IMR-90 (cell line): ENCODE measurements around the gene LIN37. TPM values are rescaled to one million over a fixed set of nuclear protein-coding genes. Genes with fewer than 3 reads are reported as not detected.

Experiments
- ATAC-seq: fragments of 200-7000 bp; cut with Tn5 transposase; 2 replicates; pipeline ENCODE4 v1.9.1; 2020; ENCODE audit warnings: low read depth, mild to moderate bottlenecking, moderate library complexity
- BruUV-seq: library from RNA; stranded (reverse); fragments of 400-500 nt; replicated peaks from 2 replicates; lab custom pipeline; 2021; lab: Mats Ljungman, UMichigan
- CTCF ChIA-PET: fragments of 300-600 bp; formaldehyde crosslinking; extraction: SDS; loops from one replicate; lab custom pipeline; 2021; ENCODE audit warnings: antibody characterized with exemption; lab: Yijun Ruan, JAX
- POLR2A ChIA-PET: fragments of 300-600 bp; sonication (Branson Sonifier 250); formaldehyde crosslinking; loops from one replicate; lab custom pipeline; 2022; ENCODE audit warnings: antibody characterized with exemption; ENCODE audit not compliant: unreplicated experiment; lab: Charles Lee
- DNase-seq: peaks from one replicate; pipeline ENCODE4 v3.0.0; 2013
- H2AFZ ChIP-seq: replicated peaks from 2 replicates; pipeline ENCODE3; 2013; ENCODE audit warnings: low read length, mild to moderate bottlenecking; ENCODE audit not compliant: poor library complexity
- H2AK5ac ChIP-seq: 2 replicates; pipeline ENCODE4 v1.6.1; 2013; ENCODE audit warnings: low read depth, low read length, inconsistent platforms
- H2AK9ac ChIP-seq: replicated peaks from 2 replicates; pipeline ENCODE3; 2013; ENCODE audit warnings: mild to moderate bottlenecking, low read depth, low read length, moderate library complexity; ENCODE audit not compliant: poor library complexity
- H2BK120ac ChIP-seq: 2 replicates; pipeline ENCODE4 v1.6.1; 2013; ENCODE audit warnings: low read depth, low read length, inconsistent platforms
- H2BK15ac ChIP-seq: 3 replicates; pipeline ENCODE4 v1.6.1; 2013; ENCODE audit warnings: low read depth, low read length, inconsistent platforms
- H2BK20ac ChIP-seq: 2 replicates; pipeline ENCODE4 v1.6.1; 2013; ENCODE audit warnings: low read depth, mild to moderate bottlenecking, inconsistent platforms, low read length, moderate library complexity
- H2BK5ac ChIP-seq: 2 replicates; pipeline ENCODE4 v1.6.1; 2013; ENCODE audit warnings: mild to moderate bottlenecking, low read depth, low read length, inconsistent platforms; ENCODE audit not compliant: poor library complexity, severe bottlenecking
- H3K14ac ChIP-seq: replicated peaks from 2 replicates; pipeline ENCODE4 v1.6.1; 2013; ENCODE audit warnings: low read depth, low read length, inconsistent platforms
- H3K18ac ChIP-seq: 2 replicates; pipeline ENCODE4 v1.6.1; 2013; ENCODE audit warnings: low read depth, low read length, control low read depth
- H3K23ac ChIP-seq: 2 replicates; pipeline ENCODE4 v1.6.1; 2013; ENCODE audit warnings: low read depth, low read length, inconsistent platforms
- H3K27ac ChIP-seq: 2 replicates; pipeline ENCODE4 v1.5.1; 2013; ENCODE audit warnings: mild to moderate bottlenecking, control low read depth, low read length; ENCODE audit not compliant: insufficient read depth
- H3K27me3 ChIP-seq: 2 replicates; pipeline ENCODE4 v1.6.1; 2013; ENCODE audit warnings: low read length; ENCODE audit not compliant: control insufficient read depth, insufficient read depth
- H3K36me3 ChIP-seq: 2 replicates; pipeline ENCODE4 v1.6.1; 2013; ENCODE audit warnings: low read length, mixed read lengths; ENCODE audit not compliant: control insufficient read depth, insufficient read depth
- H3K4ac ChIP-seq: 2 replicates; pipeline ENCODE4 v1.6.1; 2013; ENCODE audit warnings: low read depth, low read length, inconsistent platforms
- H3K4me1 ChIP-seq: 2 replicates; pipeline ENCODE4 v1.6.1; 2013; ENCODE audit warnings: low read length, mixed read lengths; ENCODE audit not compliant: control insufficient read depth, insufficient read depth
- H3K4me2 ChIP-seq: 2 replicates; pipeline ENCODE4 v1.6.1; 2013; ENCODE audit warnings: low read depth, mild to moderate bottlenecking, control low read depth, low read length, moderate library complexity
- H3K4me3 ChIP-seq: 2 replicates; pipeline ENCODE4 v1.5.1; 2013; ENCODE audit warnings: low read depth, mild to moderate bottlenecking, control low read depth, low read length, moderate library complexity; ENCODE audit not compliant: insufficient read depth
- H3K56ac ChIP-seq: 2 replicates; pipeline ENCODE4 v1.6.1; 2013; ENCODE audit warnings: low read length, inconsistent platforms; ENCODE audit not compliant: insufficient read depth; ENCODE audit errors: extremely low read depth
- H3K79me1 ChIP-seq, 2 experiments: 2 replicates each; pipeline ENCODE4 v1.6.1; 2013; ENCODE audit warnings: low read length in 2 of 2, inconsistent platforms in 1 of 2, low read depth in 1 of 2
- H3K9ac ChIP-seq: 2 replicates; pipeline ENCODE4 v1.6.1; 2013; ENCODE audit warnings: low read depth, low read length, control low read depth
- H3K9me1 ChIP-seq: 2 replicates; pipeline ENCODE4 v1.6.1; 2013; ENCODE audit warnings: low read length, inconsistent platforms; ENCODE audit not compliant: insufficient read depth
- H3K9me3 ChIP-seq: 2 replicates; pipeline ENCODE4 v1.6.1; 2013; ENCODE audit warnings: low read length; ENCODE audit not compliant: control insufficient read depth, insufficient read depth
- H4K20me1 ChIP-seq: 2 replicates; pipeline ENCODE4 v1.6.1; 2013; ENCODE audit warnings: low read length, inconsistent platforms; ENCODE audit not compliant: insufficient read depth
- H4K5ac ChIP-seq: 2 replicates; pipeline ENCODE4 v1.6.1; 2013; ENCODE audit warnings: mild to moderate bottlenecking, low read depth, low read length, control low read depth
- H4K8ac ChIP-seq, 2 experiments: 2 replicates each; pipeline ENCODE4 v1.6.1; 2013; ENCODE audit warnings: low read depth in 2 of 2, low read length in 2 of 2, control low read depth in 1 of 2, inconsistent platforms in 1 of 2
- H4K91ac ChIP-seq: 2 replicates; pipeline ENCODE4 v1.6.1; 2013; ENCODE audit warnings: low read depth, low read length, inconsistent platforms; ENCODE audit not compliant: insufficient read depth
- BHLHE40 ChIP-seq: fragments of 150-350 bp; IDR thresholded peaks from 2 replicates; pipeline ENCODE4 v1.6.1; 2016; ENCODE audit warnings: mild to moderate bottlenecking, low read depth, low read length
- CEBPB ChIP-seq: IDR thresholded peaks from 2 replicates; pipeline ENCODE4 v1.6.1; 2012; ENCODE audit warnings: low read depth, low read length, improper control_type of control experiment
- FOS ChIP-seq: fragments of 150-350 bp; IDR thresholded peaks from 2 replicates; pipeline ENCODE4 v1.6.1; 2016; ENCODE audit warnings: low read depth, low read length
- MAFK ChIP-seq: IDR thresholded peaks from 2 replicates; pipeline ENCODE4 v1.6.1; 2012; ENCODE audit warnings: low read depth, low read length, improper control_type of control experiment
- MAZ ChIP-seq: IDR thresholded peaks from 2 replicates; pipeline ENCODE4 v1.6.1; 2012; ENCODE audit warnings: low read depth, mild to moderate bottlenecking, low read length, improper control_type of control experiment, moderate library complexity, borderline replicate concordance
- MXI1 ChIP-seq: IDR thresholded peaks from 2 replicates; pipeline ENCODE4 v1.6.1; 2012; ENCODE audit warnings: low read depth, mild to moderate bottlenecking, low read length, moderate library complexity, borderline replicate concordance
- NFE2L2 ChIP-seq: fragments of 150-350 bp; IDR thresholded peaks from 2 replicates; pipeline ENCODE4 v1.6.1; 2016; ENCODE audit warnings: low read depth, mild to moderate bottlenecking, low read length
- POLR2A ChIP-seq: IDR thresholded peaks from 2 replicates; pipeline ENCODE4 v1.6.1; 2012; ENCODE audit warnings: mild to moderate bottlenecking, low read depth, low read length
- RAD21 ChIP-seq: IDR thresholded peaks from 2 replicates; pipeline ENCODE4 v1.6.1; 2012; ENCODE audit warnings: low read length, improper control_type of control experiment
- RCOR1 ChIP-seq: IDR thresholded peaks from 2 replicates; pipeline ENCODE4 v1.6.1; 2012; ENCODE audit warnings: mild to moderate bottlenecking, low read length, improper control_type of control experiment; ENCODE audit not compliant: insufficient replicate concordance
- RFX5 ChIP-seq: IDR thresholded peaks from 2 replicates; pipeline ENCODE4 v1.8.0; 2012; ENCODE audit warnings: low read depth, mild to moderate bottlenecking, low read length, moderate library complexity
- SMC3 ChIP-seq: fragments of 150-350 bp; IDR thresholded peaks from 2 replicates; pipeline ENCODE4 v1.6.1; 2016; ENCODE audit warnings: low read depth, mild to moderate bottlenecking, antibody characterized with exemption, low read length, moderate library complexity
- WGBS, 2 experiments: methylation state at CpG; one replicate each; pipeline versions ENCODE4 v1.1.5 to v1.1.7; 2013; ENCODE audit warnings: missing lambda C conversion rate in 2 of 2; ENCODE audit not compliant: insufficient read length in 1 of 2; ENCODE audit errors: extremely low coverage in 2 of 2; 5-methylcytosine and 5-hydroxymethylcytosine counted together
- dilution Hi-C: fragments of 300-500 bp; cut with HindIII; formaldehyde crosslinking; loops from one replicate; pipeline ENCODE4 v1.14.3; 2018; ENCODE audit warnings: low sequenced_read_pairs; ENCODE audit not compliant: unreplicated experiment
- in situ Hi-C: fragments of 300-500 bp; cut with MboI; formaldehyde crosslinking; loops from 3 replicates; pipeline ENCODE4 v1.14.3; 2019; ENCODE audit warnings: low sequenced_read_pairs, inconsistent platforms, mixed read lengths
- intact Hi-C: fragments of 100-400 bp; cut with micrococcal nuclease; formaldehyde crosslinking; loops from 2 replicates; pipeline ENCODE4 v1.10.0; 2022
- polyA plus RNA-seq, 3 experiments: library from polyadenylated mRNA; depleted of rRNA; stranded (reverse); fragments of >200 nt; gene quantifications; 2 replicates each; pipeline ENCODE4 v1.2.3, GENCODE V29; 2012; ENCODE audit warnings: low replicate concordance in 1 of 3
- total RNA-seq: library from RNA; depleted of rRNA; stranded (reverse); fragments of >200 nt; gene quantifications from 2 replicates; pipeline ENCODE4 v1.2.3, GENCODE V29; 2012
- TF ChIP-seq, protein P1 (sequence below): fragments of 150-350 bp; IDR thresholded peaks from 2 replicates; pipeline ENCODE4 v1.6.1; 2017; ENCODE audit warnings: mild to moderate bottlenecking, antibody characterized with exemption, low read length, low read depth
- TF ChIP-seq, protein P2 (sequence below): conservative IDR thresholded peaks from 2 replicates; pipeline ENCODE4 v1.5.1; 2012; ENCODE audit warnings: mild to moderate bottlenecking, low read depth, low read length, improper control_type of control experiment
- TF ChIP-seq, protein P3 (sequence below): fragments of 150-350 bp; IDR thresholded peaks from 2 replicates; pipeline ENCODE4 v1.6.1; 2016; ENCODE audit warnings: low read depth, mild to moderate bottlenecking, low read length, moderate library complexity, borderline replicate concordance

The LIN37 gene
- total and polyA plus RNA-seq, 2 of the 4 experiments (the other 2 are of a cell fraction), result 12.7 to 23.1 TPM

DNA sequence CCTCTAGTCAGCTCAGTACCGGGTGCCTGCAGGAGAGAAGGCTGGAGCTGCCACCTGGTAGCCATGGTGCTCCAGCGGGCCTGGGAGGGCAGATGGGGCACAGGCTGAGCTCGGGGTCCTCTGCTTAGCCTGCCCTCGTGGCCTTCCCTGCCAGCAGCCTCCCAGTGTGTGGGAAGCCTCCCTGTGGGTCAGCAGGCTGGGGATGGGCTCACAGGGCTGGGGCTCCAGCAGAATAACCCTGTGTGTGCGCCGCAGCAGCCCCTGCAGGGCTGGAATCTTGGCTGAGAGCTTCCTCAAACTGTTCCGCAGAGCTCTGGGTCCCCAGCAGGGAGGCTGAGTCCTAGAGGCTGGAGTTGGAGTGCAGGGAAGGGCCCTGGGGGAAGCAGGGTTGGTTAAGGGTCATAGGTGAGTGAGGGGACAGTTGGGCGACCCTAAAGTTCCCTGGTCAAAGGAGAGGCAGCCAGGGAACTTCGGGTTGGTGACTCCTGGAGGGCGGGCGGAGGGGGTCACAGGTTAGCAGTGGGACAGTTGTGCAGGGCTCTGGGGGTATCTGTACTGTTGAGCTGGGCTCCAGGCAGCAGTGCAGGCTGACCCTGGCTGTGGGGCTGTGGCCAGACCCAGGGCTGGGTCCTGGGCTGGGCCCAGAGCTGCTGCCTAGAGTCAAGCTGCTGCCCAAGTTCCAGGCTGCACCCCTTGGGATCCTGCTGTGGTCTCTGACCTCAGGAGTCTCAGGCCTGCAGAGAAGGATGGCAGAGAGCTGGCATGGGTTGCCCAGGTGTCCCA lies 41.0 kb downstream of the LIN37 start:
- Histone ChIP-seq H2BK20ac (no peak overlapping the region), H2AFZ (no peak overlapping the region), H3K23ac (no peak overlapping the region), H4K91ac (no peak overlapping the region), H2AK9ac (no peak overlapping the region), H3K79me1 (no peaks in the 10 kb centered on the region), H2BK5ac (no peak overlapping the region), H3K27ac (no peak overlapping the region), H2BK15ac (no peak overlapping the region), H3K14ac (no peak overlapping the region), H4K8ac (no peak overlapping the region), H3K9me3 (no peaks in the 10 kb centered on the region), H2AK5ac (no peak overlapping the region), H2BK120ac (no peak overlapping the region), H3K27me3 (no peaks in the 10 kb centered on the region; the same call in 1 of the 2 replicates), H3K36me3 (no peaks in the 10 kb centered on the region; the same call in 1 of the 2 replicates), H3K4me3 (no peak overlapping the region), H3K4ac (no peak overlapping the region), H4K5ac (no peak overlapping the region), H3K4me2 (no peak overlapping the region), H3K18ac (no peak overlapping the region), H3K56ac (no peak overlapping the region), H4K20me1 (no peaks in the 10 kb centered on the region), H3K9me1 (no peaks in the 10 kb centered on the region), H3K9ac (no peak overlapping the region), H3K4me1 (no peaks in the 10 kb centered on the region)
- dilution Hi-C loops (no loop called here), in situ Hi-C loops (no loop called here), intact Hi-C loops (no loop called here)
- ATAC-seq, result no peak
- CTCF ChIA-PET, result no interaction called here
- no peak for DNase-seq
- WGBS, 2 experiments, result 73% methylated on average over 5 of the region's 11 CpGs; no CpG with 5 or more reads in 1 of the 2 experiments
- BruUV-seq, result no TSS peak
- POLR2A ChIA-PET, result no interaction called here
- TF ChIP-seq POLR2A, result no peak
- TF ChIP-seq BHLHE40, result no peak
- TF ChIP-seq, protein P1, sequence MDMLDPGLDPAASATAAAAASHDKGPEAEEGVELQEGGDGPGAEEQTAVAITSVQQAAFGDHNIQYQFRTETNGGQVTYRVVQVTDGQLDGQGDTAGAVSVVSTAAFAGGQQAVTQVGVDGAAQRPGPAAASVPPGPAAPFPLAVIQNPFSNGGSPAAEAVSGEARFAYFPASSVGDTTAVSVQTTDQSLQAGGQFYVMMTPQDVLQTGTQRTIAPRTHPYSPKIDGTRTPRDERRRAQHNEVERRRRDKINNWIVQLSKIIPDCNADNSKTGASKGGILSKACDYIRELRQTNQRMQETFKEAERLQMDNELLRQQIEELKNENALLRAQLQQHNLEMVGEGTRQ, result no peak
- no peak for TF ChIP-seq MAFK
- TF ChIP-seq MAZ, result no peak
- TF ChIP-seq RFX5, result no peak
- TF ChIP-seq, protein P2, sequence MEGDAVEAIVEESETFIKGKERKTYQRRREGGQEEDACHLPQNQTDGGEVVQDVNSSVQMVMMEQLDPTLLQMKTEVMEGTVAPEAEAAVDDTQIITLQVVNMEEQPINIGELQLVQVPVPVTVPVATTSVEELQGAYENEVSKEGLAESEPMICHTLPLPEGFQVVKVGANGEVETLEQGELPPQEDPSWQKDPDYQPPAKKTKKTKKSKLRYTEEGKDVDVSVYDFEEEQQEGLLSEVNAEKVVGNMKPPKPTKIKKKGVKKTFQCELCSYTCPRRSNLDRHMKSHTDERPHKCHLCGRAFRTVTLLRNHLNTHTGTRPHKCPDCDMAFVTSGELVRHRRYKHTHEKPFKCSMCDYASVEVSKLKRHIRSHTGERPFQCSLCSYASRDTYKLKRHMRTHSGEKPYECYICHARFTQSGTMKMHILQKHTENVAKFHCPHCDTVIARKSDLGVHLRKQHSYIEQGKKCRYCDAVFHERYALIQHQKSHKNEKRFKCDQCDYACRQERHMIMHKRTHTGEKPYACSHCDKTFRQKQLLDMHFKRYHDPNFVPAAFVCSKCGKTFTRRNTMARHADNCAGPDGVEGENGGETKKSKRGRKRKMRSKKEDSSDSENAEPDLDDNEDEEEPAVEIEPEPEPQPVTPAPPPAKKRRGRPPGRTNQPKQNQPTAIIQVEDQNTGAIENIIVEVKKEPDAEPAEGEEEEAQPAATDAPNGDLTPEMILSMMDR, result no peak
- TF ChIP-seq, protein P3, sequence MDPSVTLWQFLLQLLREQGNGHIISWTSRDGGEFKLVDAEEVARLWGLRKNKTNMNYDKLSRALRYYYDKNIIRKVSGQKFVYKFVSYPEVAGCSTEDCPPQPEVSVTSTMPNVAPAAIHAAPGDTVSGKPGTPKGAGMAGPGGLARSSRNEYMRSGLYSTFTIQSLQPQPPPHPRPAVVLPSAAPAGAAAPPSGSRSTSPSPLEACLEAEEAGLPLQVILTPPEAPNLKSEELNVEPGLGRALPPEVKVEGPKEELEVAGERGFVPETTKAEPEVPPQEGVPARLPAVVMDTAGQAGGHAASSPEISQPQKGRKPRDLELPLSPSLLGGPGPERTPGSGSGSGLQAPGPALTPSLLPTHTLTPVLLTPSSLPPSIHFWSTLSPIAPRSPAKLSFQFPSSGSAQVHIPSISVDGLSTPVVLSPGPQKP, result no peak
- TF ChIP-seq CEBPB, result no peak
- TF ChIP-seq MXI1, result no peak
- no peak for TF ChIP-seq NFE2L2
- TF ChIP-seq RAD21, result no peak
- TF ChIP-seq SMC3, result no peak
- no peak for TF ChIP-seq FOS
- no peak for TF ChIP-seq RCOR1
